GM19351 (cell line): Measurements from ENCODE around the gene KANK3.
"Not testable (repeated sequence)": the region's sequence is repeated elsewhere in the genome, so short reads cannot be mapped to it uniquely, and the experiment has no call there.

Experiments used
- ATAC-seq: cut with Tn5 transposase; IDR thresholded peaks from one replicate; pipeline ENCODE4 v1.9.1; 2021; ENCODE audit warnings: mild to moderate bottlenecking, moderate library complexity; ENCODE audit not compliant: unreplicated experiment

The KANK3 gene

DNA sequence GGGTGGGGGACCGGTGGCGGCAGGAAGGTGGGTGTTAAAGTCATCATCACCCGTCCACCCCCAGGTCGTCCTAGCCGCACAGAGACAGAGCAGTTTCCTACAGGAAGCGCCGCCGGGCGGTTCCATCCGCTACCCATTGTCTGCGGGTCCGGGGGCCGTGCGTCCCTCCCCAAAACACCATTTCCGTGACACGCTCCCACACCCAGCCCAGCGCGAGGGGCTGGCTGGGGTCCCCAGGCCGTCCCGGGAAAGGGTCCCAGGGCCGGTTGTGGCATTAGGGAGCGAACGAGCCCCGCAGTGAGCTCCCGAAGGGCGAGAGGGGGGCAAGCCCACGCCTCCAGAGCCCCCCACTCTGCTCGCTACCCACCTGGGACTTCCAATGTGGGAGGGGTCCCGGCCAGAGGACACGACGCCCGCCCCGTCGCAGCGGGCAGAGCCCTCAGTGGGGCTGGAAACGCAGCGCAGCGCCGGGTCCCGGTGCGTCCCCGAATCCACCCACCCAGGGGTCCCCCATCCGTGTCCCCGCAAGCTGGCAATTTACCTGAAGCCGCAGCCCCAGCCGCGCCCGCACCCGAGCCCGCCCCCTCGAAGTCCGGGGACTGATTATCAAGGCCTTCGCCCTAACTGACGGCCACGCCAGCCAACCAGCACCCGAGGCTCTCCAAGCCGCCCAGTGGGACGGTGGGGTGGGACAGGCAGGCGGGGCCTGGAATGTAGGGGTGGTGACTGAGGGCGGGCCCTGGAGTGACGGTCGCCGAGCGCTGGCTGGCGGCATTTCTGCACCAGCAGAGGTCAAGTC lies at the start of gene KANK3:
TSS of gene KANK3 (minus strand) at position 579 of the 799 bp plus-strand sequence. CDS start 5,434 bp downstream, outside the sequence.
- ATAC-seq, result peak; percentile 93

- ATAC-seq, result no peak
Observed at GRCh38 chr19:8392017-8392591, 49.0 kb upstream of the KANK3 start.

GRCh38 chr19:8391198-8392016 lies 48.3 kb upstream of the KANK3 start:
- no peak for ATAC-seq

DNA sequence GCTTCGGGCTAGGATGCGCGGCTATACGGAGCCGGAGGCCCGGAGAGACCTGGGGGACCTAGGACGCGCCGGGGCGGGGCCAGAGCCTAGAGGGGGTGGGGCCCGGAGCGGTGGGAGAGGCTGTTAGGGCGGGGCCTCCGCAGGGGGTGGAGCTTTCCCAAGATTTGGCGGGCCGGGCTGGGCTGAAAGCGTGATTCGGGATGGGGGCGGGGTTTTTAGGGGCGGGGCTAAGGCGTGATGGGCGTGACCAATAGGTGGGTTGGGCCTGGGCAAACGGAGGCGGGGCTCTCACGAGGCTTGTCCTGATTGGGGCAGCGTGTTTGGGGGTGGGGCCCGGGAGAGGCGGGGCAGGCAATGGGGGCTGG lies 47.5 kb upstream of the KANK3 start:
- peak; percentile 30 for ATAC-seq

GRCh38 chr19:8389891-8390616 lies 47.0 kb upstream of the KANK3 start, which contains the start of gene RAB11B:
Gene RAB11B, plus strand, starts transcription at chr19:8390360. Its CDS starts 57 bp downstream, at chr19:8390417.
- peak; percentile 87 for ATAC-seq

DNA sequence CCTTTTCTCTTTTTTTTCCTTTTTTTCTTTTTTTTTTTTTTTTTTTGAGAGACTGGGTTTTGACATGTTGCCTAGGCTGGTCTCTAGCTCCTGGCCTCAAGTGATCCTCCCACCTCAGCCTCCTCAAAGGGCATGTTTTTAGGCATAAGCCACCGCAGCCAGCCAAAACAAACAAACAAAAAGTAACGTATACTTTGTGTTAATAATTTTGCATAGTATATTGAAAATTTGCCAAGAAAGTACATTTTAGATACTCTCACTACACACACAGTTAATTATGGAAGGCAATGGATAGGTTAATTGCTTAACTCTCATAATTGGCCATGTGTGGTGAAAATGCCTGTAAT lies 45.5 kb upstream of the KANK3 start:
- no peak for ATAC-seq

GRCh38 chr19:8387688-8388611 lies 44.9 kb upstream of the KANK3 start:
- no peak for ATAC-seq

DNA sequence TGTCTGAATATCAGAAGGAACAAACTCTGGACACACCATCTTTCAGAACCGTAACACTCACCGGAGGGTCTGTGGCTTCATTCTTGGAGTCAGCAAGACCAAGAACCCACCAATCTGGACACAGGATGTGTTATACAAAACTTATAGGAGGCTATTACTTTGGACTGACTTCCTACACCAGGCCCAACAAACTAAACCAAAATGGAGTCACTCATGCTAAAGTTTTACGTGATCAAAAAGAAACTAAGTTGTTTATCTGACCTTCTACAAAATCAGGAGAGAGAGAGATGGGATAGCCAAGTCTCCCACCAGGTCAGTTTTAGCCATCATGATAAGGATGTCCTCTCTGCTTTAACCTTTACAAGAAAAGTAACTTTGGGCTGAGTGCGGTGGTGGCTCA lies 43.9 kb upstream of the KANK3 start:
- ATAC-seq, result no peak

- ATAC-seq, result not testable (repeated sequence)
Observed at GRCh38 chr19:8386419-8386818, 43.4 kb upstream of the KANK3 start.

DNA sequence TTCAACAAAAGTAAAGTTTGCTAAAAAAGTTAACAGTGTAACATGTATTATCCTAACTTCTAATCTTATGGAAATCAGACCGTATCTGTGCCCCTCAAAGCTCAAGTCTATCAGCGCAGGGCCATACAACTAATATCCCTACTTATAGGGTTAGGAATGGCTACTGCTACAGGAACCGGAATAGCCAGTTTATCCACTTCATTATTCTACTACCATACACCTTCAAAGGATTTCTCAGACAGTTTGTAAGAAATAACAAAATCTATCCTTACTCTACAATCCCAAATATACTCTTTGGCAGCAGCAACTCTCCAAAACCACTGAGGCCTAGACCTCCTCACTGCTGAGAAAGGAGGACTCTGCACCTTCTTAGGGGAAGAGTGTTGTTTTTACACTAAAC lies 42.5 kb upstream of the KANK3 start:
- ATAC-seq, result not testable (repeated sequence)

DNA sequence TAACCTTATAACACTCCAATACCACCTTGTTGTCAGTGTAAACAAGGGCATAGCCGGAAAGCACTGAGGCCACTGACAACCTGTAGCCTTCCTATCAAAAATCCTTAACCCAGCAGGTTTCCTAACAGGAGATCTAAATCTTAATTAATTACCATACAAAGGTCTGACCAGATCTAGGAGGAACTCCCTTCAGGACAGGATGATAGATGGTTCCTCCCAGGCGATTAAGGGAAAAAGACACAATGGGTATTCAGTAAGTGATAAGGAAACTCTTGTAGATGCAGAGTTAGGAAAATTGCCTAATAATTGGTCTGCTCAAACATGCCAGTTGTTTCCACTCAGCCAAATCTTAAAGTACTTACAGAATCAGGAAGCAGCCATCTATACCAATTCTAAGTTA lies 42.0 kb upstream of the KANK3 start:
- ATAC-seq, result not testable (repeated sequence)

DNA sequence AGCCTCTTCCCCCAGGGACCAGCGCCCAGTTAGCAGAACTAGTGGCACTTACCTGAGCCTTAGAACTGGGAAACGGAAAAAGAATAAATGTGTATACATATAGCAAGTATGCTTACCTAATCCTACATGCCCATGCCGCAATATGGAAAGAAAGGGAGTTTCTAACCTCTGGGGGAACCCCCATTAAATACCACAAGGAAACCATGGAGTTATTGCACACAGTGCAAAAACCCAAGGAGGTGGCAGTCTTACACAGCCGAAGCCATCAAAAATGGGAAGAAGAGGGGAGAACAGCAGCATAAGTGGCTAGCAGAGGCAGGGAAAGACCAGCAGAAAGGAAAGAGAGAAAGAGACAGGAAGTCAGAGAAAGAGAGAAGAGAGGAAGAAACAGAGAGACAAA lies 41.5 kb upstream of the KANK3 start:
- ATAC-seq, result not testable (repeated sequence)

GRCh38 chr19:8379156-8379891 lies 36.3 kb upstream of the KANK3 start:
- ATAC-seq, result not testable (repeated sequence)

GRCh38 chr19:8377598-8377997 lies 34.5 kb upstream of the KANK3 start:
- ATAC-seq, result no peak

DNA sequence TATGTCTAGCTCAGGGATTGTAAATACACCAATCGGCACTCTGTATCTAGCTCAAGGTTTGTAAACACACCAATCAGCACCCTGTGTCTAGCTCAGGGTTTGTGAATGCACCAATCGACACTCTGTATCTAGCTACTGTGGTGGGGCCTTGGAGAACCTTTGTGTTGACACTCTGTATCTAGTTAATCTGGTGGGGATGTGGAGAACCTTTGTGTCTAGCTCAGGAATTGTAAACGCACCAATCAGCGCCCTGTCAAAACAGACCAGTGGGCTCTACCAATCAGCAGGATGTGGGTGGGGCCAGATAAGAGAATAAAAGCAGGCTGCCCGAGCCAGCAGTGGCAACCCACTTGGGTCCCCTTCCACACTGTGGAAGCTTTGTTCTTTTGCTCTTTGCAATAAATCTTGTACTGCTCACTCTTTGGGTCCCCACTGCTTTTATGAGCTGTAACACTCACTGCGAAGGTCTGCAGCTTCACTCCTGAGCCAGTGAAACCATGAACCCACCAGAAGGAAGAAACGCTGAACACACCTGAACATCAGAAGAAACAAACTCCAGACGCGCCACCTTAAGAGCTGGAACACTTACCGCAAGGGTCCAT lies 33.4 kb upstream of the KANK3 start:
- not testable (repeated sequence) for ATAC-seq

- ATAC-seq, result not testable (repeated sequence)
Observed at GRCh38 chr19:8375766-8376165, 32.7 kb upstream of the KANK3 start.

DNA sequence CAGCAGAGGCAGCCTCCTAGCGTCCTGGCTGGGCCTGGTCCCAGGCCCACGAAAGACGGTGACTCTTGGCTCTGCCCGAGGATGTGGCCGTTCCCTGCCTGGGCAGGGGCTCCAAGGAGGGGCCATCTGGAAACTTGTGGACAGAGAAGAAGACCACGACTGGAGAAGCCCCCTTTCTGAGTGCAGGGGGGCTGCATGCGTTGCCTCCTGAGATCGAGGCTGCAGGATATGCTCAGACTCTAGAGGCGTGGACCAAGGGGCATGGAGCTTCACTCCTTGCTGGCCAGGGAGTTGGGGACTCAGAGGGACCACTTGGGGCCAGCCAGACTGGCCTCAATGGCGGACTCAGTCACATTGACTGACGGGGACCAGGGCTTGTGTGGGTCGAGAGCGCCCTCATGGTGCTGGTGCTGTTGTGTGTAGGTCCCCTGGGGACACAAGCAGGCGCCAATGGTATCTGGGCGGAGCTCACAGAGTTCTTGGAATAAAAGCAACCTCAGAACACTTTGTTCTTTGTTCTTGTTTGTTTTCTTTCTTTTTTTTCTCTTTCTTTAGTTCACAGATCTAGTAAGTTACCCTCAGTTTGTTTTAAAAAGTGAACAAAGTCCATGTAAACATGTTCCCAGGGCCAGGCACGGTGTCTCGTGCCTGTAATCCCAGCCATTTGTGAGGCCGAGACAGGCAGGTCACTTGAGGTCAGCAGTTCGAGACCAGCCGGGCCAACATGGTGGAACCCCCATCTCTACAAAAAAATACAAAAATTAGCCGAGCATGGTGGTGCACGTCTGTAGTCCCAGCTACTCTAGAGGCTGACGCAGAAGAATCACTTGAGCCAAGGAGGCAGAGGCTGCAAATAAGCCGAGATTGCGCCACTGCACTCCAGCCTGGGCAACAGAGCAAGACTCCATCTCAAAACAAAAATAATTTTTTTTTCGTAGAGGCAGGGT lies 31.1 kb upstream of the KANK3 start:
- no peak for ATAC-seq
